ENCODE results near the gene EPS8.

DNA sequence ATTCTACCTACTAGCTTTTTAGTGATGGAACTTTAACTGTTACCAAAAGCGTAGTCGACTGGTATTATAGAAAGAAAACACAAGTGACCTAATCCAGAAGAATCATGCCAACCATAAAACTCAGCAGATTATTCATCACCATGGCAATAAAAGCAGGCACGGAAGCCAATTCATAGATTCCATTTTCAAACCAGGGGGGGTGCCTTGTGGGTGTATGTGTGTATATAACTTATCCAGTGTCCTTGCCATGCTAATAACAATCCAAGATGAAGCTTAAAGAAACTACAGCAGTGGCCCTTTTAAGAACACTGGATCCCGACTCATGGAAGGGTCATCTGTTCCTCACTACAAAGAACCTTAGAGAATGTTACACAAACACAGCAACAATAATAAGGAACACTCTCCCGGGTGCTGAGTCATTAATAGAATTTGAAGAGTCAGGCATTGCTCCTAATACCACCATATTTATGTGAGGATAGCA, 61.0 kb downstream of the EPS8 start:
- TF ChIP-seq POLR2A (IDR thresholded peaks at IDR 0.05) = no peak
- TF ChIP-seq, protein P1, sequence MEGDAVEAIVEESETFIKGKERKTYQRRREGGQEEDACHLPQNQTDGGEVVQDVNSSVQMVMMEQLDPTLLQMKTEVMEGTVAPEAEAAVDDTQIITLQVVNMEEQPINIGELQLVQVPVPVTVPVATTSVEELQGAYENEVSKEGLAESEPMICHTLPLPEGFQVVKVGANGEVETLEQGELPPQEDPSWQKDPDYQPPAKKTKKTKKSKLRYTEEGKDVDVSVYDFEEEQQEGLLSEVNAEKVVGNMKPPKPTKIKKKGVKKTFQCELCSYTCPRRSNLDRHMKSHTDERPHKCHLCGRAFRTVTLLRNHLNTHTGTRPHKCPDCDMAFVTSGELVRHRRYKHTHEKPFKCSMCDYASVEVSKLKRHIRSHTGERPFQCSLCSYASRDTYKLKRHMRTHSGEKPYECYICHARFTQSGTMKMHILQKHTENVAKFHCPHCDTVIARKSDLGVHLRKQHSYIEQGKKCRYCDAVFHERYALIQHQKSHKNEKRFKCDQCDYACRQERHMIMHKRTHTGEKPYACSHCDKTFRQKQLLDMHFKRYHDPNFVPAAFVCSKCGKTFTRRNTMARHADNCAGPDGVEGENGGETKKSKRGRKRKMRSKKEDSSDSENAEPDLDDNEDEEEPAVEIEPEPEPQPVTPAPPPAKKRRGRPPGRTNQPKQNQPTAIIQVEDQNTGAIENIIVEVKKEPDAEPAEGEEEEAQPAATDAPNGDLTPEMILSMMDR (IDR thresholded peaks at IDR 0.05) = no peak

Data from lower leg skin (tissue), 3 donors.